Liver (tissue), 3 donors: ENCODE data around the gene SNX33.
"Not testable (repeated sequence)": the region's sequence is repeated elsewhere in the genome, so short reads cannot be mapped to it uniquely, and the experiment has no call there.

Source experiments
- CTCF ChIP-seq: fragments of 150-350 bp; IDR thresholded peaks from 2 replicates; pipeline ENCODE4 v1.5.1; 2017; ENCODE audit warnings: improper control_type of control experiment, low read depth, low read length; ENCODE audit not compliant: missing input control
- GABPA ChIP-seq, 2 donors: IDR thresholded peaks in 1 of 2; conservative IDR thresholded peaks in 1 of 2; 2 replicates each; pipeline ENCODE4 v1.6.1; 2016; ENCODE audit warnings: antibody characterized with exemption in 2 of 2, mild to moderate bottlenecking in 1 of 2, moderate library complexity in 1 of 2
- JUND ChIP-seq, 2 donors: IDR thresholded peaks; 2 replicates each; pipeline ENCODE4 v1.6.1; 2016; ENCODE audit warnings: antibody characterized with exemption in 2 of 2
- MAX ChIP-seq: IDR thresholded peaks from 2 replicates; pipeline ENCODE4 v1.6.1; 2016; ENCODE audit warnings: antibody characterized with exemption
- NR2F2 ChIP-seq: IDR thresholded peaks from 2 replicates; pipeline ENCODE4 v1.6.1; 2016; ENCODE audit warnings: antibody characterized with exemption
- REST ChIP-seq: IDR thresholded peaks from 2 replicates; pipeline ENCODE4 v1.6.1; 2016; ENCODE audit warnings: antibody characterized with exemption, mild to moderate bottlenecking
- RXRA ChIP-seq, 2 donors: IDR thresholded peaks; 2 replicates each; pipeline ENCODE4 v1.6.1; 2017 to 2018; ENCODE audit warnings: antibody characterized with exemption in 2 of 2, mild to moderate bottlenecking in 1 of 2
- SP1 ChIP-seq: IDR thresholded peaks from 2 replicates; pipeline ENCODE4 v1.6.1; 2018; ENCODE audit warnings: antibody characterized with exemption, mild to moderate bottlenecking
- TAF1 ChIP-seq: conservative IDR thresholded peaks from 2 replicates; pipeline ENCODE4 v1.6.1; 2016; ENCODE audit warnings: antibody characterized with exemption, mild to moderate bottlenecking
- YY1 ChIP-seq: IDR thresholded peaks from 2 replicates; pipeline ENCODE4 v1.6.1; 2016; ENCODE audit warnings: antibody characterized with exemption, mild to moderate bottlenecking
- ZBTB33 ChIP-seq: IDR thresholded peaks from 2 replicates; pipeline ENCODE4 v1.6.1; 2016; ENCODE audit warnings: antibody characterized with exemption
- donor health status: healthy.
- donor health status: healthy.

GRCh38 chr15:75692311-75692710 is 44.6 kb downstream of the SNX33 start:
- not testable (repeated sequence) for TF ChIP-seq JUND (IDR thresholded peaks at IDR 0.05); YY1; RXRA (IDR thresholded peaks at IDR 0.05); CTCF; MAX; NR2F2; GABPA (IDR thresholded peaks at IDR 0.05 in 1 of 2, conservative IDR thresholded peaks at IDR 0.05 in 1 of 2); SP1; REST; TAF1; ZBTB33
